ENCODE results near the gene ATP10B. TPM values are rescaled to one million over a fixed set of nuclear protein-coding genes. Genes with fewer than 3 reads are reported as not detected.

The ATP10B gene
- polyA plus RNA-seq, 3 donors: not detected

GRCh38 chr5:160539431-160539830 is 312.6 kb downstream of the ATP10B start:
- Histone ChIP-seq H3K27me3 (ENCODE audit: control insufficient read depth in 2 of 2, insufficient read depth in 2 of 2, low read length in 2 of 2) (no peaks in the 10 kb centered on the region), H3K4me1 (ENCODE audit: control insufficient read depth in 1 of 2, insufficient read depth in 2 of 2, low read length in 2 of 2) (no peaks in the 10 kb centered on the region), H3K4me2 (replicated peaks; ENCODE audit: extremely low read depth, low read length, poor library complexity, severe bottlenecking) (no peak overlapping the region), H3K9ac (ENCODE audit: insufficient read depth, low read length, poor library complexity, severe bottlenecking) (no peak overlapping the region), H3K79me2 (ENCODE audit: insufficient read depth, low read length) (no peaks in the 10 kb centered on the region), H2AFZ (ENCODE audit: insufficient read depth, low read depth, low read length, poor library complexity, severe bottlenecking) (no peak overlapping the region), H3K36me3 (replicated peaks in 1 of 2; ENCODE audit: control insufficient read depth in 1 of 2, insufficient read depth in 2 of 2, low read length in 2 of 2) (no peaks in the 10 kb centered on the region), H3K9me3 (replicated peaks in 1 of 2; ENCODE audit: control insufficient read depth in 1 of 2, insufficient read depth in 1 of 2, low read length in 2 of 2) (no peaks in the 10 kb centered on the region), H3K27ac (ENCODE audit: low read depth in 1 of 2, low read length in 2 of 2) (no peak overlapping the region), H3K4me3 (replicated peaks in 1 of 3; ENCODE audit: low read depth in 2 of 3, low read length in 3 of 3) (no peak overlapping the region), H4K20me1 (ENCODE audit: insufficient read depth, low read length) (no peaks in the 10 kb centered on the region)
- no peak overlapping the region for H3K4me3 Mint-ChIP-seq
- H3K4me1 Mint-ChIP-seq: no peaks in the 10 kb centered on the region
- no peaks in the 10 kb centered on the region for H3K36me3 Mint-ChIP-seq
- 92% methylated on average over 1 of the region's 1 CpG for WGBS (ENCODE audit: insufficient coverage)
- TF ChIP-seq, protein P1, sequence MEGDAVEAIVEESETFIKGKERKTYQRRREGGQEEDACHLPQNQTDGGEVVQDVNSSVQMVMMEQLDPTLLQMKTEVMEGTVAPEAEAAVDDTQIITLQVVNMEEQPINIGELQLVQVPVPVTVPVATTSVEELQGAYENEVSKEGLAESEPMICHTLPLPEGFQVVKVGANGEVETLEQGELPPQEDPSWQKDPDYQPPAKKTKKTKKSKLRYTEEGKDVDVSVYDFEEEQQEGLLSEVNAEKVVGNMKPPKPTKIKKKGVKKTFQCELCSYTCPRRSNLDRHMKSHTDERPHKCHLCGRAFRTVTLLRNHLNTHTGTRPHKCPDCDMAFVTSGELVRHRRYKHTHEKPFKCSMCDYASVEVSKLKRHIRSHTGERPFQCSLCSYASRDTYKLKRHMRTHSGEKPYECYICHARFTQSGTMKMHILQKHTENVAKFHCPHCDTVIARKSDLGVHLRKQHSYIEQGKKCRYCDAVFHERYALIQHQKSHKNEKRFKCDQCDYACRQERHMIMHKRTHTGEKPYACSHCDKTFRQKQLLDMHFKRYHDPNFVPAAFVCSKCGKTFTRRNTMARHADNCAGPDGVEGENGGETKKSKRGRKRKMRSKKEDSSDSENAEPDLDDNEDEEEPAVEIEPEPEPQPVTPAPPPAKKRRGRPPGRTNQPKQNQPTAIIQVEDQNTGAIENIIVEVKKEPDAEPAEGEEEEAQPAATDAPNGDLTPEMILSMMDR (IDR thresholded peaks at IDR 0.05): no peak
- peaks cover 0 to 3% (median 0%) of the 10 kb centered on the region in 7 donors for H3K9me3 Mint-ChIP-seq
- H3K27ac Mint-ChIP-seq: no peak overlapping the region
- DNase-seq: no peak
- H3K27me3 Mint-ChIP-seq (ENCODE audit: low read depth in 3 of 3): peaks cover 0 to 2% (median 0%) of the 10 kb centered on the region in 3 donors
- intact Hi-C loops (cut with micrococcal nuclease): no loop called here

GRCh38 chr5:160537940-160538339 is 314.1 kb downstream of the ATP10B start:
- no peaks in the 10 kb centered on the region for H3K36me3 Mint-ChIP-seq
- Histone ChIP-seq H3K27ac (ENCODE audit: low read depth in 1 of 2, low read length in 2 of 2) (no peak overlapping the region), H3K4me1 (ENCODE audit: control insufficient read depth in 1 of 2, insufficient read depth in 2 of 2, low read length in 2 of 2) (no peaks in the 10 kb centered on the region), H2AFZ (ENCODE audit: insufficient read depth, low read depth, low read length, poor library complexity, severe bottlenecking) (no peak overlapping the region), H3K9me3 (replicated peaks in 1 of 2; ENCODE audit: control insufficient read depth in 1 of 2, insufficient read depth in 1 of 2, low read length in 2 of 2) (no peaks in the 10 kb centered on the region), H3K79me2 (ENCODE audit: insufficient read depth, low read length) (no peaks in the 10 kb centered on the region), H4K20me1 (ENCODE audit: insufficient read depth, low read length) (no peaks in the 10 kb centered on the region), H3K36me3 (replicated peaks in 1 of 2; ENCODE audit: control insufficient read depth in 1 of 2, insufficient read depth in 2 of 2, low read length in 2 of 2) (no peaks in the 10 kb centered on the region), H3K27me3 (ENCODE audit: control insufficient read depth in 2 of 2, insufficient read depth in 2 of 2, low read length in 2 of 2) (no peaks in the 10 kb centered on the region), H3K4me2 (replicated peaks; ENCODE audit: extremely low read depth, low read length, poor library complexity, severe bottlenecking) (no peak overlapping the region), H3K9ac (ENCODE audit: insufficient read depth, low read length, poor library complexity, severe bottlenecking) (no peak overlapping the region), H3K4me3 (replicated peaks in 1 of 3; ENCODE audit: low read depth in 2 of 3, low read length in 3 of 3) (no peak overlapping the region)
- intact Hi-C loops (cut with micrococcal nuclease): no loop called here
- no peak overlapping the region for H3K4me3 Mint-ChIP-seq
- WGBS (ENCODE audit: insufficient coverage): 98% methylated on average over 4 of the region's 4 CpGs
- DNase-seq: no peak
- no peaks in the 10 kb centered on the region for H3K27me3 Mint-ChIP-seq (ENCODE audit: low read depth in 3 of 3)
- H3K4me1 Mint-ChIP-seq: no peaks in the 10 kb centered on the region
- TF ChIP-seq, protein P1 (IDR thresholded peaks at IDR 0.05): no peak
- H3K9me3 Mint-ChIP-seq: peaks cover 0 to 3% (median 0%) of the 10 kb centered on the region in 7 donors
- no peak overlapping the region for H3K27ac Mint-ChIP-seq

Measured in CD14-positive monocyte (primary cell).